Cardiac fibroblast (primary cell): ENCODE measurements around the gene CADM4.
A peak's percentile ranks its signal among the peaks of the same experiment; 100 is the strongest.
"Not testable (repeated sequence)": the region's sequence is repeated elsewhere in the genome, so short reads cannot be mapped to it uniquely, and the experiment has no call there.

ENCODE experiments used
- DNase-seq, 2 donors: peaks; one replicate each; pipeline versions ENCODE4 v3.0.0 to v3.0.0-alpha.2; 2010; ENCODE audit warnings: low read depth in 2 of 2
- H3K4me3 ChIP-seq, 2 donors: replicated peaks in 1 of 2; 1 replicate in 1 of 2; 2 replicates in 1 of 2; pipeline ENCODE4 v1.5.1; 2011; ENCODE audit warnings: low read depth in 2 of 2, low read length in 2 of 2, mild to moderate bottlenecking in 2 of 2, moderate library complexity in 1 of 2
- CTCF ChIP-seq: IDR thresholded peaks from one replicate; pipeline ENCODE4 v1.5.1; 2011; ENCODE audit warnings: low read depth, mild to moderate bottlenecking, low read length, inconsistent platforms

Gene CADM4

GRCh38 chr19:43610493-43610892 lies 29.2 kb downstream of the CADM4 start:
- no peak overlapping the region for H3K4me3 ChIP-seq
- DNase-seq, result peak in 1 of 2 donors; percentile 18
- TF ChIP-seq CTCF, result no peak

GRCh38 chr19:43609872-43610271 lies 29.8 kb downstream of the CADM4 start:
- TF ChIP-seq CTCF, result no peak
- H3K4me3 ChIP-seq, result no peak overlapping the region
- no peak for DNase-seq

- H3K4me3 ChIP-seq, result no peak overlapping the region
- no peak for TF ChIP-seq CTCF
- DNase-seq, result no peak
Measured at GRCh38 chr19:43607238-43608205, 32.1 kb downstream of the CADM4 start.

GRCh38 chr19:43606569-43607229 lies 33.0 kb downstream of the CADM4 start:
- no peak overlapping the region for H3K4me3 ChIP-seq
- no peak for DNase-seq
- TF ChIP-seq CTCF, result no peak

GRCh38 chr19:43605875-43606568 lies 33.6 kb downstream of the CADM4 start:
- no peak for DNase-seq
- no peak overlapping the region for H3K4me3 ChIP-seq
- TF ChIP-seq CTCF, result no peak

DNA sequence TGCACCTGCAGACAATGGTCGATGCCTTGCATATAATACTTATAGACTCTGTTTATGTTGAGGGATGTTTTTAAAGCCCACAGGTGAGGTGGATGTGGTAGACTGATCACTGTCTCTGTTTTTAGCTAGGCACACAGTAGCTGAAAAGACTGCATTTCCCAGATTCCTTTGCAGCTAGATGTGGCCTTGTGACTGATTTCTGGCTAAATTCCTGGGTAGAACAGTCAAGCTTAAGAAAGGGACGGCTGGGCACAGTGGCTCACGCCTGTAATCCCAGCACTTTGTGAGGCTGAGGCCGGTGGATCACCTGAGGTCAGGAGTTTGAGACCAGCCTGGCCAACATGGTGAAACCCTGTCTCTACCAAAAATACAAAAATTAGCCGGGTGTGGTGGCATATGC lies 39.3 kb downstream of the CADM4 start:
- not testable (repeated sequence) for H3K4me3 ChIP-seq, DNase-seq
